Stimulated activated CD8-positive, alpha-beta memory T cell treated with anti-CD3 and anti-CD28 coated beads, Interleukin-4, amount 100 ng/mL, for 24 hours (primary cell): Measurements from ENCODE around the gene EPHB3.

Experiments used
- DNase-seq: peaks from one replicate; pipeline ENCODE4 v3.0.0-alpha.2; 2020; ENCODE audit warnings: low read depth

EPHB3 gene

DNA sequence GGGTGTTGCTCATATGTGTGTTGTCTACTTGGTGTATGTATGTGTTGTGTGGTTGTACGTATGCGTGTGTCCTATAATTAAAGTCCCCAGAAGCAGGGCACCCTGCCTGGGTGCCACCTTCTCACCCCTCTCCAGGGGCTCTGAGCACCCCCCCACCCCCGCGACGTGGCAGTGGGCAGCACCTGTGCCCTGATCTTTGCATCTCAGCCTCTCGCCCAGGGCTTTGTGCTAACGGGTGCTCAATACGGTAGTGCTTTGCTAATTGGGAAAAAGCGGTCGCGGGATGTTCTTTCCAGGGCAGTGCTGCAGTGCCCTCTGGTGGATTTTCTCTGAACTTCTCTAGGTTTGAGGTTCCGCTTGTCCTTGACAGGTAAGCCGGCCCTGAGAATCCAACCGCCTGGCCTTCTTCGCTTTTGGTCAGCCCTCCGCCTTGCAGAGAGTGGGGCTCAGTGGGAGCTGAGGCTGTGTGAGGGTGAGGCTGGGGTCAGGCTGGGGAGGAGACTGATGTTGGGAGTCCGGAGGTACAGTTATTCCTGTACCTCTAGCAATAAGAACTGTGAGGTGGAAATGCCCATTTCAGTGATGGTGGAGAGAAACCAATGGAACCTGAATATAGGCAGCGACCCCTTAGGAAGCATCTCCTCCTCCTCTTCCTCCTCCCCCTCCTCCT is 17.6 kb upstream of the EPHB3 start:
- peak; percentile 49 for DNase-seq

DNA sequence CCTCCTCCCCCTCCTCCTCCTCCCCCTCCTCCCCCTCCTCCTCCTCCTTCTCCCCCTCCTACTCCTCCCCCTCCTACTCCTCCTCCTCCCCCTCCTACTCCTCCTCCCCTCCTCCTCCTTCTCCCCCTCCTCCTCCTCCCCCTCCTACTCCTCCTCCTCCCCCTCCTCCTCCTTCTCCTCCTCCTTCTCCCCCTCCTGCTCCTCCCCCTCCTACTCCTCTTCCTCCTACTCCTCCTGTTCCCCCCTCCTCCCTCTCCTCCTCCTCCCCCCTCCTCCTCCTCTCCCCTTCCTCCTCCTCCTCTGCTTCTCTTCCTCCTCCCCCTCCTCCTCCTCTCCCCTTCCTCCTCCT is 17.1 kb upstream of the EPHB3 start:
- DNase-seq = no peak

DNA sequence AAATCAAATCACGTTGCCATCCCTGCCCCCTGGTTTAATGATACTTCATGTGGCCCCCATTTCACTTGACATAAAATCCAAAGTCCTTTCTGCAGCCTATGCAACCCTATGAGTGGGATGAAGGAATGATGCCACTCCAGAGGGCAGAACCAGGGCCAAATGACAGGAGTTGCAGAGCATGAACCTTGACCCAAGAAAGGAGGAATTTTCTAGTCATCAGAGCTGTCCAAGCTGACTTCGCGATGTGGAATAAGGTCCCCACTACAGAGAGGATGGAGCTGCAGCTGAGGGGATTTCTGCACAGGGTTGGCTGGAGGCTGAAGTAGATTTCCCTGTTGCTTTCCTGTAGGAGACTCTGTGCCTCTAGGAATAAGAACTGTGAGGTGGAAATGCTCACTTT is 15.8 kb upstream of the EPHB3 start:
- no peak for DNase-seq

DNA sequence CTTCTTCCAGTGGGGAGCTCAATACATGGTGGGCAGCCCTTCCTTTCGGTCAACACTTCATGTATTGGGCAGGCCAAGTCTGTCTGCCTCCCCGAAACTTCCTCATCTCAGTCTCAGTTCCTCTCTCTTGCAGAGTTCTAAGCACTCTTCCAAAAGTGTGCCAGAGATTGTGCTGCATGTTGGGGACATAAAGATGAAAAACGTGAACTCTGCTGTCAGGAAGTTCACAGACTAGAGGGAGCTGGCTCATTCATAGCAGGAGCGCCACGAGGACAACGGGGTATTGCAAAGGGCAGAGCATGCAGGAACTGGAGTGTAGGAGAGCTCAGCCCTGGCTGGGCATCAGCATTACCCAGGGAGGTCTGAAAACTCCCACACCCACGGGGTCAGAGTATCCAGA is 15.3 kb upstream of the EPHB3 start:
- no peak for DNase-seq

DNA sequence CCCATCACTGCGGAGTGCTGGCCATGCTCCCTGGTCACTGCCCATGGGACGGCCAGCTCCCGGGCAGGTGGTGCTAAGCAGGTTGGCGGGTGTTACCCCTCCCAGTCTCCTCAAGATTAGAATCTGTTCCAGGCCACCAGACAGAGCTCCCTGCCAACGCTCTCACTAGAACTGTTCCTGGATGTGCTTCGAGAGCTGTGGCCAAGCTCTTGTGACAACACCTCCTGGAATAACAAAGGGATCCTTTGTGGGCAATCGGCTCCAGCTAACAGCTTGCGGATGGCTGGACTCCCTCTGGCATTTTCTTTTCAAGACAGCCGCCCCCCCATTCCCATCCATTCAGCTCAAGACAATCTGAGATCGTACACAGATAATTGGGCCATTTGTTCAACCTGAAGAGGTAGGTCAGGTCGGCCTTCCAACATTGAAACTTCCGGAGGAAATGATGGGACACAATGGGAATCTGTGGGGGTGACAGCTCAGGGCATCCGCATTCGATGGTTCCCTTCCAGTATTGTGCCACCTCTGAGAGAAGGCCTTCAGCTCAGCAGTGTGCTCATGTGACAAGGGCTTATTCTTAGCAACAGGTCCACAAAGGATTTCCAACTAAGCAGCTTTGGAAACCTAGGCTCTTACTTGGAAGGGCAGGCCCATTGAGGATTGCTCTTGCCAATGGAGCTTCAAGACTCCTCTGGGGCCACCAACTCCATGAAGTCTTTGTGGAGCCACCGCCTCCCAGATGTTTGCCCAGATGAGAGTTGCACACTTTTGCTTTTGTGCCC is 11.6 kb upstream of the EPHB3 start:
- DNase-seq = no peak

DNA sequence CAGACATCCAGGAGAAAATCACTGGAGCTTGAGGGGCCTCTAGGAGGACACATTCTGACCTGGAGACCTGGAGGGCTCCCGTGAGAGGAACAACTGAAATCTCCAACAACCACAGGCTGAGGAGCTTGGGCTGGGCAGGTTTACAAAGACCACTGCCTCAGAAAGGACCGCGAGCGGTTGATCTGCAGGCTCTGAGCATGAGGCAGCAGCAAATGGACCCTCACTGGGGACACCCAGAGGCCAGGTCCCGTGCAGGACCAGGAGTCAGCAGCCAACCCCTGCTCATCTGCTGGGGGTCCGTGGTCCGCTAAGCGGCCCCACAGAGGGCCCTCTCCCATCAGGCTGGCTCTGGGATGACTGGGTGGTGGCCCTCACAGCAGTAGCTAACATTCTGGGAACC is 10.5 kb upstream of the EPHB3 start:
- DNase-seq = no peak

DNA sequence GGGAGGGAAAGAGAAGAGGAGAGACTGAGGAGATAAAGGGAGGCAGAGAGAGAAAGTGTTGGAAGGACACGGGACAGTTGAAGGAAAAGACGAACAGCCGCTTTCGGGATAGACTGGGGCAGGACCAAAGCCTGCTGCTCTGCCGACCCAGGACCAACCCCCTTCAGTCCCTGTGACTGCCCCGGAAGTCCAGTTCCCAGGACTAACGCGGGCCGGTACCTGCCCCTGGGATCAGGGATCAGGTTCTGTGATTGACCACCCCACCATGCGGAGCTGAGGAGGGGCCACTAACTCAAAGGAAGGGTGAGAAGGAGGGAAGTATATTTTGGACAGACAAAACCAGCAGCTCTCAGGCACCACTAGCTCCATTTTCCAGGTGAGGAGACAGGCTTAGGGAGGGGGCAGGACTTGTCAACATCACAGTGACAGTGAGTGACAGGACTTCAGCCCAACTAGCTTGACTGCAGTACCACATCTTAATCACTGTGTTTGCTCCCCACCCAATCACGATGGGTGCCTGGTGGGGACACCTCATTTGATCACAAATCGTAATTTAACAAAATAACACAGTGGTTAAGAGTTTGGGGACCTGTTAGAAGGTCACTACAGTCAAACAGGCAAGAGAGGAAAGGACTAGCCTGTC is 9.8 kb upstream of the EPHB3 start:
- DNase-seq = no peak

DNA sequence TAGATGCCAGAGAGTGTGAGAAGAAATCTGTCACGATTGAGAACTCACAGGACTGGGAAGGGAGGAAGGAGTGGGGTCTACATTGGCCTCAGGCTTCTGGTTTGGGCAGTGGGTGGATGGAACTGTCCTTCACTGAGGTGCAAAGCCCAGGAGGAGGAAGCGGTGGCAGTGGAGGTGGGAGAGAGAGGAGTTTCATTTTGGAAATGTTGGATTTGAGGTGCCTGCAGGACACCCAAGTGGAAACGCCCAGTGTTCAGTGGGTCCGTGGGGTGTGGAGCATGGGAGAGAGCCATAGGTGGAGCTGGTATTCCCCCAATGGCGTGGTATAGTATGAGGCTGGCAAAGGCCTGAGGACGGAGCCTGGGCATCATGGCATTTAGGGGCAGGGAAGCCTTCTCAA is 9.3 kb upstream of the EPHB3 start:
- no peak for DNase-seq

DNA sequence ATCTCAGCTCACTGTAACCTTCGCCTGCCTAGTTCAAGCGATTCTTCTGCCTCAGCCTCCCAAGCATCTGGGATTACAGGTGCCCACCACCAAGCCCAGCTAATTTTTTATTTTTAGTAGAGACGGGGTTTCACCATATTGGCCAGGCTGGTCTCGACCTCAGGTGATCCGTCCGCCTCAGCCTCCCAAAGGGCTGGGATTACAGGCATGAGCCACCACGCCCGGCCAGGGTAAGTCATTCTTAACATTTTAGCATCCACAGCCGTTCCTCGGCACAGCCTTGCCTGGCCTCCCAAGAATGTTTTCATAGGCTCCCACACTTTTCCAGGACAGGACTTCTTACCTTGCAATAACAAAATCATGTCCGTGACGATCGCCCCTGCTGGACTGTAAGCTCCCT is 8.7 kb upstream of the EPHB3 start:
- DNase-seq = no peak

DNA sequence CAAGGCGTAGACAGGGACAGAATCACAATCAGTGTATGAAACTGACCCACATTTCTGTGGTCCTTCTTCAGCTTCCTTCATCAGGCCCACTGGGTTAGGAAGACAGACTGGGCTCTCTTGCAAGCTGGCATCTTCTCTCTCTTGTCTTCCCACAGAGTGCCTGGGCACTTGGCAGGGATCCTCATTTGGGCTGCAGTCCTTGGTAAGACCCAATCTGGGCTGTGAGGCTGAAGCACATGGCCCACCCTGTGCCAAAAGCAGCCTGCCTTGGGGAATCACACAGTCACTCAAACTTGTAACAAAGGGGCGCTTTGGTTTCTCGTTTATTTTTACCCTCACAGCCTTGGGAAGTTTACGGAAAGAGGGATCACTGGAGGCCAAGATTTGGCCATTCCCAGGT is 8.2 kb upstream of the EPHB3 start:
- no peak for DNase-seq

DNA sequence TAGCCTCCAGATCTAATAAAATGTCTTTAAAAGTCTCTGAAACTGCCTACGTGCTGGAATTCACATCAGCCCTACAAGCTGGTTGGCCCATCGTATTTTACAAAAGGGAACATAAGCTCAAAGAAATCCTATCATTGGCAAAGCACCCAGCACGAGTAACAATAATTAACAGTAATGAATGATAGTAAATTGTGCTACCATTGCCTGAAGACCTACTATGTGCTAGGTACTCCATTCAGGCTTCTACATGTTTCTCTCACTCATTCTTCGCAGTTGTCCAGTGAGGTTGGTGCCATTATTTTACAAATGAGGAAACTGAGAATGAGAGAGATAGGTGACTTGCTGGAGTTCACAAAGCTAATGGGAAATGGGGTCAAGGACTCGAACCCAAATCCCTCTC is 7.1 kb upstream of the EPHB3 start:
- DNase-seq = no peak

DNA sequence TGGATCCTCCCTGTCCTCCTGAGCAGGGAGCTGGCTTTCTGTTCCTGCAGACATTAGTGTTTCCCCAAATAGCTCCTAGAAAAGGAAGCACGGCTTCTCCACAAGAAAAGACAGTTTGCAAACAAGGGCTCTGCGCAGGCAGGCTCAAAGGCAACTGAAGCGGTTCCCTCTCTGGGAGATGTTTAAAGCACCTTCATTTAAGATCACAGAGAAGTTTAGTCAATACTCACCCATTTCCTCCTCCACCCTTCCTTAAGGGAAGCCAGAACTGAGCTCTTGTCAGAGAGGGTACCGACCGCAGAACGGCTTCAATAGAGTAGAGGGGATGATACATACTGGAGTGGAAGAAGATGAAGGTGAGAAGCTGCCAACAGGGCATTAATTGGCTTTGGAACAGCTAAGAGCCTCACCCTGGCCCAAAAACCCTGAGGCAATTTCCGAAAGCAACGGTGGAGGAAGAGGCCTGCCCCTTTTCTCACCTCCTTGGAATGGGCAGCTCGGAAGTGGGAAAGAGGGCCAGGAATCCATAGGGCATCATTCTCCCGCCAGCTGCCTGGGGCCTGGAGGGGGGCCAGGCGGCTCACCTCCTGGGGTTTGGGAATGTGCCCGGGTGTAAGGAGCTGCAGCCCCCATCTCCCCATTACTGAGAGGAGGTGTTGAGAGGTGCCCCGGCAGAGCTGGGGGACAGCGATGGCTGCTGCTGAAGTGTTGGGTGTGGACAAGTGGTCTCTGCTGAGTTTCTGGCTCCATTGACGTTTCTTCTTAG is 4.8 kb upstream of the EPHB3 start:
- no peak for DNase-seq

DNA sequence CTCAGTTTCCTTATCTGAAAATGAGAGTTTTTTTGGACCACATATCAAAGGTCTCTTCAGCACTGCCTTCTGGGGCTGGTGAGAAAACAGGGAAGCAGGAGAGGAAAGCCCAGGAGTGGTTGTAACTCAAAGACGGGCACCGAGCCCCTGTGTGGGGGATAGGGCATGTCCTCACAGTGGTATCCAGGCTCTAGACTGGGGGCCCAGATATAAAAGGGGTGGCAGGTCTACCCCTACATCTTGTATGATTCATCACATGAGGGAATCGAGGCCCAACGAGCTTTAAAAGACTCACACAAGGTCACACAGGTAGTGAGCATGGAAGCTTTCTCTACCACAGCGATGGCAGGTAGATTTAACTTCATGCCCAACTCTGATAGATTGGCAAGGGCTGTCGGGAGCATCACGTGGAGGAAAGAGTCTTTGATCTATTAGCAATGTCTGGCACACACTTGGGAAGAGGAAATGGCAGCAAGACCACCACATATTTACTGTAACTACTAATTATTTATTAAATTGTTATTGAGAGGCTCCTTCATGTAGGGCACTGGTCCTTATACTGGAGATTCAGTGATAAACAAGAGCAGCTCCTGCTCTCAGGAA is 4.1 kb upstream of the EPHB3 start:
- DNase-seq = no peak

DNA sequence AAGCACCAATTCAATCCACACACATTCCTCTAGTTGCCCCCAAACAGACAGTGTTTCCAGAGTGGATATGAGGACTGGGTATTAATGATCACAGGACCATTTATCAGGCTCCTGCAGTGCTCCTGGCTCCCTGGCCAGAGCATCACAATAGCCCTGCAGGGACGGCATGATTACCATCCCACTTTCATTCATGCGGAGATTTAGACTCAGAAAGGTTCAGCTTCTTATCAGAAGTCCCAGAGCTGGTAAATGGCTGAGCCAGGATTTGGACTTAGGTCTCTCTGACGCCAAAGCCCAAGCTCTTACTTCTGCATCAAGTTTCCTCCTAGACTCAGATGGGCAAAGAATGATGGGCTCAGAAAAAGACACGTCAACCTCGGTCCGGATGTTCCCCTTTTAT is 2.9 kb upstream of the EPHB3 start:
- DNase-seq = no peak

DNA sequence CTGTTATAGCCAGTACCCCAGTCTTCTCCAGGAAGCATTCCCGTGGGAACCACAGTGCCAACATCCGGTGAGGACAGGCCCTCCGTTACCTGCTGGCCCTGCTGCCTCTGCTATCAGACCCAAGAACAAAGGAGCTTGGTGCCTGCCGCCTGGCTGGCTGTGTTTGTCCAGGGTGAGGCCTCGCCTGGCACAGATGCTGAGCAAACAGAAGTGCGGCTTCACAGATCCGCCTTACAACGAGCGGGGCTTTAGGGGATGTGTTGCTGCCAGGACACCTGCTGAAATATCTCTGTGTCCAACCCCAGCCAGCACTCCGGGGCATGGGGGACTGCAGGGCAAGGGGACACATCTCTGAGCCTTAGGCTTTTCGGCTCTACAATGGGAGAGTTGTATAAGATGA is 2.2 kb upstream of the EPHB3 start:
- no peak for DNase-seq

DNA sequence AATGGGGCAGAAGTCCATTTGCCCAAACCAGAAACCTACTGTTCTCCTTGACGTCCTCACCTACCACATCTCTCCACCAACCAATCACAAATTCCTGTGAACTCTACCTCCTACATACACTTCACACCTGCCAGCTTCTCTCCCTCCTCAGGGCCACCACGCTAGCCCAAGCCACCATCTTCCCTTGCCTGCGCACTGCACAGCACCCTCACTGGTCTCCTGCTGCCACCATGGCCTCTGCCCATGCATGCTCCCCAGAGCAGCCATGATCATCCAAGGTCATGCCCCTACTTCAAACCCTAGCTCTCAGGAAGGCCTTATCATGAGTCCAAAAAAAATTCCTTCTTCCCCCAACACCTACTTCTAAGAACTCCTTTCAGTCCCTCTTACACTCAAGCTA is 1.1 kb upstream of the EPHB3 start:
- DNase-seq = no peak

DNA sequence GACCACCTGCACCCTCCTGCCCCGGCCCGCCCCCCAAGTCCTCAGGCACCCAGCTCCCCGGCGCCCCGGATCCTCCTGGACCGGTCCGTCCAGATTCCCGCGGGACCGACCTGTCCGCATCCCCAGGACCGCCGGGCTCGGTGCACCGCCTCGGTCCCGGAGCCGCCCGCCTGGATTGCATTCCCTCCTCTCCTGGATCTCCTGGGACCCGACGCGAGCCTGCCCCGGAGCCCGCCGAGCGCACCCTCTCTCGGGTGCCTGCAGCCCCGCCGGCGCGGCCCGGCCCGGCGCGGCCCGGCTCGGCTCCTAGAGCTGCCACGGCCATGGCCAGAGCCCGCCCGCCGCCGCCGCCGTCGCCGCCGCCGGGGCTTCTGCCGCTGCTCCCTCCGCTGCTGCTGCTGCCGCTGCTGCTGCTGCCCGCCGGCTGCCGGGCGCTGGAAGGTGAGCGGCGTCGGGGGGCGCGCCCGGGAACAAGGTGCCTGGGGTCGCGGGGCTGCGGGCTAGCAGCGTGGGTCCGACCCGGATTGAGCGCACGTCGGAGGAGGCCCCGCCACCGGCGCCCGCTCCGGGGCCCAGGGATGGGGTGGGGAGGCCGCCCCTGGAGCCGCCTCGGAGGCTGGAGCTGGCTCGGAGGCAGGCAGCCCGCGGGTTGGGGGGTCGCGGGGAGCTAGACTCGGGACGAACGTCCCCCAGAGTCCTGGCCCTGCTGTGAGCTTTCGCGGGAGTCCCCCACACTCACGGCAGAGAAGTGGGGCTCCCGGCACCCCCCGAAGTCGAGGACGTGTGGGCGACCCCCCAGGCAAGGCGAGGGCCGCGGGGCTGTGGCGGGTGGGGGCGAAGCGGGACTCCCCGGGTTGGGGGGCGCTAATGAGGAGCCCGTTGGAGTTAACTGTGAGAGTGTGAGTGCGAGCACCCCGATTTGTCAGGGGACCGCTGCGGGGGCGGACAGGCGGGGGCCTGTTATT is 610 bp downstream of the EPHB3 start:
- DNase-seq = no peak

DNA sequence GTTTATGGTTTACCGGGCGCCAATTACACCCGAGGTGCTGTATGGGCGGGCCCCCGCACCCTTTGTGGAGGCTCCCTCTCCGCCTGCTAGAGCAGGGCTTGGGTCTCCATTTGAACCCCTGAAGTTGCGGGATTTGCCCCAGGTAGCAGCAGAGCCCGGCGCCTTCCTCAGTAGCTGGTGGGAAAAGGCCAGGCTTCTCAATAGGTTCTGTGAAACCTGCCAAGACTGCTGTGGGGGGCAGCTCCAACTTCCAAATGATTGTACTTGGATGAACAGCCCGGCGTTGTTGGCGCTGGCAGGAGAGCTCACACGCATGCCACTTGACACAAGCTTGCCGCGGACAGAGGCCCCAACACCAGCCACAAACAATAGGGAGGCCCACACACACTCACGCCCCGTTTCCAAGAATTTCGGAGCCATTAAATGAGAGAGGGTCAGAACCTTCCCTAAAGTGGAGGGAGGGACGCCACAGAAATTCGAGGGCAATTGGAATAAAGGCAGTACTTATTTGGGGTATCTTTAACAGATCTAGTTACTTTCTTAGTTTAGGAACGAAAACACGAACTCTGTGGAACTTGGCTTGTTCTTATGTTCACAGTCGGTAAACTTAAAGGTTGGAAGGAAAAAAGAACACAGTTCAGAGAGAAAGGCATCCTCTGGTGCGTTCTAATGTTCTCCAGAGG is 1.4 kb downstream of the EPHB3 start:
- DNase-seq = no peak

DNA sequence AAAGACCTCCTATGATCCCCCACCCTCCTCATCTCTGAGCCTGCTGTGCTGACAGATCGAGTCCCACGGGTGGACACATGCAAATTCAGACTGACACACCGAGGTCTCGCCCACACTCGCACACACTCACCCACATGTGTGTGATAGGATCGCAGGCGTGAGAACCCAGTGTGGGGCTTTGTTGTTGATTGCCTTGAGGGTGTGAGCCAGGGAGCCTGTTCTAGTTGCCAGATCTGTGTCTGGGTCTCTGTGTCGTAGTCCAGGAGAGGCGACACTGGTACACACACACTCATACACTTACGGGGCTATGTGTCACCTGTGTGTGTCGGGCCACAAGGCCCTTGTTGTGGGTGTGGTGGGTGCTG is 2.0 kb downstream of the EPHB3 start:
- DNase-seq = no peak

DNA sequence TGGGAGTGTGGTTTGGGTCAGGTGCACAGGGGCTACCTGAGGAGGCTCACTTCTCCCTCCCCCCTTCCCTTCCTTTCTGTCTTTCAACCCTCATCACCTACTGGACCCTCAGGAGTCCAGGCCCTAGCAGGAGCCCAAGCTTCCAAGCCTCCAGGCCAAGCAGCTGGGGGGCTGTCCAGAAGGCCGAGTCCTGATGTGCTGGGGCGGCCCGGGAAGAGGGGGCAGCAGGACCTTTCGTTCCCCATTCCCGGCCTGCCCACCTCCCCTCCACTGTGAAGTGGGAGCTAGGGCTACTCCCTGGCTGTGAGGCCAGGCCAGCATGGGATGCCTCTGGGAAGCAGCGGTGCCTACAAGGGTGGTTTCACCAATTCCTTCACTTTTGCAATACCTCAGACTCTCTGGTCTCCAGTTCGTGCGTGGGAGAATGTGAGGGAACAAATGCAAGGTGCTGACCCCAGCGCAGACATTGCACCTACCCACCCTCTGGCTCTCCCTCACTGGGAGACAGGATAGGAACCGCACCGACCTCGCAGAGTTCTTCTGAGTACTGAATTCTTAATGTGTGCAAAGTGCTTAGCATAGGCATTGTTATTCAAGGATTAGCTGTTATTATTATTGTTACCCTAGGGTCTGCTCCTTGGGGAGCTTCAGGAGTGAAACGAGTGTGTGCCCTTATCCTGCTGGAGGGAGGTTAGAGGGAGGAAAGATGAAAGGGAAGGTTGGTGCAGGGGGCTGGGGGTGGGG is 2.5 kb downstream of the EPHB3 start:
- no peak for DNase-seq
